Stomach (tissue), 9 donors: ENCODE results near the gene LRP6. TPM values are rescaled to one million over a fixed set of nuclear protein-coding genes. Genes with fewer than 3 reads are reported as not detected.

Source experiments
- DNase-seq, 2 donors: peaks; one replicate each; pipeline versions ENCODE4 v3.0.0 to v3.0.0-alpha.2; 2013 to 2019
- H3K27ac ChIP-seq, 5 donors: fragments of 200-600 bp in 4 of 5; sonication (generic) in 4 of 5; one replicate each; pipeline ENCODE4 v1.5.1; 2013 to 2019; ENCODE audit warnings: mild to moderate bottlenecking in 1 of 5, moderate library complexity in 1 of 5
- H3K27me3 ChIP-seq, 3 donors: fragments of 200-600 bp; sonication (generic); one replicate each; pipeline ENCODE4 v1.5.1; 2017 to 2019; ENCODE audit warnings: mixed run types in 1 of 3
- H3K36me3 ChIP-seq, 4 donors: fragments of 200-600 bp; sonication (generic); 1 replicate in 3 of 4; 2 replicates in 1 of 4; pipeline ENCODE4 v1.5.1; 2016 to 2019
- H3K4me1 ChIP-seq, 4 donors: fragments of 200-600 bp; sonication (generic); one replicate each; pipeline ENCODE4 v1.5.1; 2016 to 2019
- H3K4me3 ChIP-seq, 4 donors: fragments of 200-600 bp; sonication (generic) in 3 of 4; one replicate each; pipeline ENCODE4 v1.5.1; 2016 to 2019; ENCODE audit warnings: mild to moderate bottlenecking in 1 of 4
- H3K9me3 ChIP-seq, 4 donors: fragments of 200-600 bp; sonication (generic); one replicate each; pipeline ENCODE4 v1.5.1; 2016 to 2019
- CTCF ChIP-seq, 7 experiments: fragments of 450-650 bp in 4 of 7; fragments of 200-600 bp in 3 of 7; sonication (generic) in 3 of 7; IDR thresholded peaks; one replicate each; pipeline ENCODE4 v1.5.1; 2016 to 2019; ENCODE audit warnings: antibody characterized with exemption in 7 of 7, control low read depth in 2 of 7, mild to moderate bottlenecking in 1 of 7
- EP300 ChIP-seq: sonication (generic); formaldehyde crosslinking; IDR thresholded peaks from one replicate; pipeline ENCODE4 v1.6.1; 2017; ENCODE audit warnings: antibody characterized with exemption
- POLR2A ChIP-seq, 4 donors: fragments of 450-650 bp; IDR thresholded peaks; one replicate each; pipeline ENCODE4 v1.6.1; 2016; ENCODE audit warnings: antibody characterized with exemption in 4 of 4, control low read depth in 2 of 4, mild to moderate bottlenecking in 1 of 4, moderate library complexity in 1 of 4
- POLR2AphosphoS5 ChIP-seq, 3 donors: sonication (generic); formaldehyde crosslinking; IDR thresholded peaks; one replicate each; pipeline ENCODE4 v1.6.1; 2016; ENCODE audit warnings: antibody characterized with exemption in 3 of 3
- WGBS, 5 donors: extraction: QIAGEN DNeasy Blood & Tissue Kit in 3 of 5; methylation state at CpG; one replicate each; pipeline versions ENCODE4 v1.1.5 to v1.1.7; 2013 to 2018; 5-methylcytosine and 5-hydroxymethylcytosine counted together
- intact Hi-C: fragments of 100-400 bp; cut with DNase I; formaldehyde crosslinking; loops from one replicate; pipeline ENCODE4 v1.15.1; 2023; ENCODE audit warnings: low total_unique reads
- polyA plus RNA-seq, 3 donors: library from polyadenylated mRNA; stranded (reverse); fragments of 200-250 nt; gene quantifications; one replicate each; pipeline ENCODE4 v1.2.3, GENCODE V29; 2013
- total RNA-seq, 5 donors: library from RNA; depleted of rRNA; stranded (reverse); fragments of >200 nt; gene quantifications; one replicate each; pipeline versions ENCODE4 v1.1.0 to v1.2.3, GENCODE V29; 2014 to 2016
- donor health status: healthy with polysubstance abuse.
- donor health status: Bipolar disorder and iron deficiency.
- donor health status: healthy.

LRP6 gene
- total and polyA plus RNA-seq, 8 donors: 2.7 to 113 (median 36.8) TPM

GRCh38 chr12:12198124-12198523, 68.7 kb downstream of the LRP6 start:
- 88 to 100% (median 96%) methylated on average over 1 of the region's 1 CpG for WGBS, 5 donors
- peaks cover 0 to 7% (median 2%) of the 10 kb centered on the region in 4 donors for H3K9me3 ChIP-seq

GRCh38 chr12:12197128-12197527, 69.7 kb downstream of the LRP6 start:
- DNase-seq: no peak
- Histone ChIP-seq H3K27me3 (no peaks in the 10 kb centered on the region), H3K36me3 (peaks cover 2 to 11% (median 9%) of the 10 kb centered on the region in 4 donors), H3K27ac (no peak overlapping the region), H3K9me3 (peaks cover 0 to 7% (median 2%) of the 10 kb centered on the region in 4 donors), H3K4me3 (no peak overlapping the region), H3K4me1 (no peaks in the 10 kb centered on the region)
- TF ChIP-seq CTCF (IDR thresholded peaks at IDR 0.05) (no peak), EP300 (no peak), POLR2AphosphoS5 (IDR thresholded peaks at IDR 0.05) (no peak), POLR2A (IDR thresholded peaks at IDR 0.05) (no peak)
- intact Hi-C loops: no loop called here
- WGBS, 5 donors: 0 to 53% (median 39%) methylated on average over 1 of the region's 1 CpG

More at GRCh38 chr12:12198124-12198523, 68.7 kb downstream of the LRP6 start:
- peaks cover 5 to 13% (median 12%) of the 10 kb centered on the region in 4 donors for H3K36me3 ChIP-seq
- no peak for DNase-seq
- TF ChIP-seq POLR2A (IDR thresholded peaks at IDR 0.05) (no peak), POLR2AphosphoS5 (IDR thresholded peaks at IDR 0.05) (no peak), EP300 (no peak), CTCF (IDR thresholded peaks at IDR 0.05) (no peak)
- H3K27me3 ChIP-seq: no peaks in the 10 kb centered on the region
- no peak overlapping the region for H3K4me3 ChIP-seq
- H3K4me1 ChIP-seq: peaks cover 0 to 1% (median 0%) of the 10 kb centered on the region in 4 donors
- intact Hi-C loops: no loop called here
- no peak overlapping the region for H3K27ac ChIP-seq

- 16 to 80% (median 75%) methylated on average over 1 of the region's 1 CpG for WGBS, 5 donors
These were observed 71.3 kb downstream of the LRP6 start for GRCh38 chr12:12195516-12195915.

GRCh38 chr12:12195081-12195480, 71.8 kb downstream of the LRP6 start:
- intact Hi-C loops: no loop called here
- Histone ChIP-seq H3K9me3 (peaks cover 0 to 7% (median 2%) of the 10 kb centered on the region in 4 donors), H3K4me1 (peaks cover 0 to 9% (median 0%) of the 10 kb centered on the region in 4 donors), H3K36me3 (peaks cover 0 to 1% (median under 1%) of the 10 kb centered on the region in 4 donors), H3K27me3 (no peaks in the 10 kb centered on the region), H3K4me3 (no peak overlapping the region), H3K27ac (no peak overlapping the region)
- 87 to 97% (median 92%) methylated on average over 3 of the region's 3 CpGs for WGBS, 5 donors
- no peak for DNase-seq
- no peak for TF ChIP-seq EP300
- no peak for TF ChIP-seq POLR2AphosphoS5 (IDR thresholded peaks at IDR 0.05)
- no peak for TF ChIP-seq POLR2A (IDR thresholded peaks at IDR 0.05)
- no peak for TF ChIP-seq CTCF (IDR thresholded peaks at IDR 0.05)

More at GRCh38 chr12:12195516-12195915, 71.3 kb downstream of the LRP6 start:
- no peak overlapping the region for H3K27ac ChIP-seq
- intact Hi-C loops: no loop called here
- TF ChIP-seq POLR2A (IDR thresholded peaks at IDR 0.05): no peak
- peaks cover 0 to 7% (median 2%) of the 10 kb centered on the region in 4 donors for H3K9me3 ChIP-seq
- peaks cover 0 to 9% (median 0%) of the 10 kb centered on the region in 4 donors for H3K4me1 ChIP-seq
- H3K4me3 ChIP-seq: no peak overlapping the region
- DNase-seq: no peak
- peaks cover 0 to 5% (median 4%) of the 10 kb centered on the region in 4 donors for H3K36me3 ChIP-seq
- no peaks in the 10 kb centered on the region for H3K27me3 ChIP-seq

- H3K9me3 ChIP-seq: peaks cover 0 to 7% (median 2%) of the 10 kb centered on the region in 4 donors
- WGBS, 5 donors: 31 to 60% (median 48%) methylated on average over 2 of the region's 2 CpGs
- H3K27ac ChIP-seq: no peak overlapping the region
- no peak for TF ChIP-seq CTCF (IDR thresholded peaks at IDR 0.05)
- TF ChIP-seq POLR2AphosphoS5 (IDR thresholded peaks at IDR 0.05): no peak
- TF ChIP-seq EP300: no peak
- no peak for TF ChIP-seq POLR2A (IDR thresholded peaks at IDR 0.05)
- H3K4me1 ChIP-seq: peaks cover 0 to 9% (median 0%) of the 10 kb centered on the region in 4 donors
- no peak overlapping the region for H3K4me3 ChIP-seq
- H3K27me3 ChIP-seq: no peaks in the 10 kb centered on the region
- H3K36me3 ChIP-seq: no peaks in the 10 kb centered on the region
- intact Hi-C loops: no loop called here
- no peak for DNase-seq
These were observed 72.6 kb downstream of the LRP6 start for GRCh38 chr12:12194206-12194605.
